Measurements from ENCODE around the gene ANAPC2. TPM values are rescaled to one million over a fixed set of nuclear protein-coding genes. Genes with fewer than 3 reads are reported as not detected.

The ANAPC2 gene
- total and polyA plus RNA-seq, 2 of the 4 experiments (the other 2 are of a cell fraction) = 9.3 to 29.5 TPM

DNA sequence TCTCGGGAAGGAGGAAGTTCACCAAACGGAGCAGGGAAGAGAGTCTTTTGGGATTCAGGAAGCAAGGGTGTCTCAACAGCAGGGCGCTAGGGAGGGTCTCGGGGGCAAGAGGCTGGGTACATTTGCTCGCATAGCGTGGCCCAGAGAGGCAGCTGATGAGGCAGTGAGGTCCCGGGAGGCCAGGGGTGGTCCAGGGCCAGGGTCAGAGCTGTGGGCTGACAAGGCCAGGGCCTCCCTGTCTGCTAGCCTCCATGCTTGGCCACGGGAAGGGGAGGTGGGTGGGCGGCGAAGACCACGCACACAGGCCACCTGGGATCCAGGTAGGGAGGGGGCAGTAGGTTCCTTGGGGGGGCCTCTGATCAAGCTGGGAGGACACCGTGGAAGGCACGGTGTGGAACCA lies 23.2 kb upstream of the ANAPC2 start:
- no peak for ATAC-seq (ENCODE audit: low read depth)
- dilution Hi-C loops (cut with HindIII; ENCODE audit: low sequenced_read_pairs, unreplicated experiment) = no loop called here

More for the DNA sequence above, 23.2 kb upstream of the ANAPC2 start:
- Histone ChIP-seq H4K20me1 (ENCODE audit: insufficient read depth, low read length) (no peaks in the 10 kb centered on the region), H3K27me3 (ENCODE audit: control insufficient read depth, insufficient read depth, low read length) (no peaks in the 10 kb centered on the region), H3K4ac (ENCODE audit: low read depth, low read length) (no peak overlapping the region), H2BK120ac (ENCODE audit: low read depth, low read length) (no peak overlapping the region), H2AK5ac (ENCODE audit: low read depth, low read length) (no peak overlapping the region), H3K9me1 (ENCODE audit: insufficient read depth, low read length) (no peaks in the 10 kb centered on the region), H2AFZ (replicated peaks; ENCODE audit: low read length, poor library complexity) (no peak overlapping the region), H3K4me3 (ENCODE audit: insufficient read depth, low read depth, low read length) (no peak overlapping the region), H3K9me3 (ENCODE audit: control insufficient read depth, insufficient read depth, low read length) (no peaks in the 10 kb centered on the region), H3K18ac (ENCODE audit: low read depth, low read length) (no peak overlapping the region), H3K14ac (replicated peaks; ENCODE audit: low read depth, low read length) (no peak overlapping the region), H2BK15ac (ENCODE audit: low read depth, low read length) (no peak overlapping the region), H3K56ac (ENCODE audit: extremely low read depth, insufficient read depth, low read length) (no peak overlapping the region), H2BK5ac (ENCODE audit: low read depth, low read length, poor library complexity, severe bottlenecking) (no peak overlapping the region), H3K9ac (ENCODE audit: low read depth, low read length) (no peak overlapping the region), H4K8ac (ENCODE audit: low read depth in 2 of 2, low read length in 2 of 2) (no peak overlapping the region), H3K23ac (ENCODE audit: low read depth, low read length) (no peak overlapping the region), H2BK20ac (ENCODE audit: low read depth, low read length) (no peak overlapping the region), H3K79me1 (ENCODE audit: low read depth in 1 of 2, low read length in 2 of 2) (peaks cover 14% of the 10 kb centered on the region in 2 experiments), H3K27ac (ENCODE audit: insufficient read depth, low read length) (no peak overlapping the region), H2AK9ac (replicated peaks; ENCODE audit: low read depth, low read length, poor library complexity) (no peak overlapping the region), H3K4me2 (ENCODE audit: low read depth, low read length) (no peak overlapping the region), H3K4me1 (ENCODE audit: control insufficient read depth, insufficient read depth, low read length) (peaks cover 2% of the 10 kb centered on the region; the same call in 1 of the 2 replicates), H4K5ac (ENCODE audit: low read depth, low read length) (no peak overlapping the region), H4K91ac (ENCODE audit: insufficient read depth, low read depth, low read length) (no peak overlapping the region), H3K36me3 (ENCODE audit: control insufficient read depth, insufficient read depth, low read length) (peaks cover 22% of the 10 kb centered on the region)
- BruUV-seq (replicated peaks) = no TSS peak
- 89% methylated on average over 9 of the region's 13 CpGs; no CpG with 5 or more reads in 1 of the 2 experiments for WGBS, 2 experiments (ENCODE audit: extremely low coverage in 2 of 2, insufficient read length in 1 of 2)
- POLR2A ChIA-PET (ENCODE audit: unreplicated experiment) = no interaction called here
- in situ Hi-C loops (cut with MboI; ENCODE audit: low sequenced_read_pairs) (no loop called here), intact Hi-C loops (cut with micrococcal nuclease) (no loop called here)
- CTCF ChIA-PET = no interaction called here
- DNase-seq = no peak
- TF ChIP-seq BHLHE40 (IDR thresholded peaks at IDR 0.05; ENCODE audit: low read depth, low read length) = no peak
- TF ChIP-seq POLR2A (IDR thresholded peaks at IDR 0.05; ENCODE audit: low read depth, low read length) = no peak
- TF ChIP-seq, protein P1, sequence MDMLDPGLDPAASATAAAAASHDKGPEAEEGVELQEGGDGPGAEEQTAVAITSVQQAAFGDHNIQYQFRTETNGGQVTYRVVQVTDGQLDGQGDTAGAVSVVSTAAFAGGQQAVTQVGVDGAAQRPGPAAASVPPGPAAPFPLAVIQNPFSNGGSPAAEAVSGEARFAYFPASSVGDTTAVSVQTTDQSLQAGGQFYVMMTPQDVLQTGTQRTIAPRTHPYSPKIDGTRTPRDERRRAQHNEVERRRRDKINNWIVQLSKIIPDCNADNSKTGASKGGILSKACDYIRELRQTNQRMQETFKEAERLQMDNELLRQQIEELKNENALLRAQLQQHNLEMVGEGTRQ (IDR thresholded peaks at IDR 0.05; ENCODE audit: low read depth, low read length) = no peak
- TF ChIP-seq CHD1 (IDR thresholded peaks at IDR 0.05; ENCODE audit: low read depth, low read length) = no peak
- TF ChIP-seq NFE2L2 (IDR thresholded peaks at IDR 0.05; ENCODE audit: low read depth, low read length) = no peak
- no peak for TF ChIP-seq MAFK (IDR thresholded peaks at IDR 0.05; ENCODE audit: low read depth, low read length)
- no peak for TF ChIP-seq RCOR1 (IDR thresholded peaks at IDR 0.05; ENCODE audit: insufficient replicate concordance, low read length)
- TF ChIP-seq ELK1 (IDR thresholded peaks at IDR 0.05; ENCODE audit: borderline replicate concordance, low read depth, low read length) = no peak
- no peak for TF ChIP-seq MXI1 (IDR thresholded peaks at IDR 0.05; ENCODE audit: borderline replicate concordance, low read depth, low read length)
- TF ChIP-seq, protein P2, sequence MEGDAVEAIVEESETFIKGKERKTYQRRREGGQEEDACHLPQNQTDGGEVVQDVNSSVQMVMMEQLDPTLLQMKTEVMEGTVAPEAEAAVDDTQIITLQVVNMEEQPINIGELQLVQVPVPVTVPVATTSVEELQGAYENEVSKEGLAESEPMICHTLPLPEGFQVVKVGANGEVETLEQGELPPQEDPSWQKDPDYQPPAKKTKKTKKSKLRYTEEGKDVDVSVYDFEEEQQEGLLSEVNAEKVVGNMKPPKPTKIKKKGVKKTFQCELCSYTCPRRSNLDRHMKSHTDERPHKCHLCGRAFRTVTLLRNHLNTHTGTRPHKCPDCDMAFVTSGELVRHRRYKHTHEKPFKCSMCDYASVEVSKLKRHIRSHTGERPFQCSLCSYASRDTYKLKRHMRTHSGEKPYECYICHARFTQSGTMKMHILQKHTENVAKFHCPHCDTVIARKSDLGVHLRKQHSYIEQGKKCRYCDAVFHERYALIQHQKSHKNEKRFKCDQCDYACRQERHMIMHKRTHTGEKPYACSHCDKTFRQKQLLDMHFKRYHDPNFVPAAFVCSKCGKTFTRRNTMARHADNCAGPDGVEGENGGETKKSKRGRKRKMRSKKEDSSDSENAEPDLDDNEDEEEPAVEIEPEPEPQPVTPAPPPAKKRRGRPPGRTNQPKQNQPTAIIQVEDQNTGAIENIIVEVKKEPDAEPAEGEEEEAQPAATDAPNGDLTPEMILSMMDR (conservative IDR thresholded peaks at IDR 0.05; ENCODE audit: low read depth, low read length) = no peak
- no peak for TF ChIP-seq SMC3 (IDR thresholded peaks at IDR 0.05; ENCODE audit: low read depth, low read length)
- no peak for TF ChIP-seq MAZ (IDR thresholded peaks at IDR 0.05; ENCODE audit: borderline replicate concordance, low read depth, low read length)
- TF ChIP-seq RFX5 (IDR thresholded peaks at IDR 0.05; ENCODE audit: low read depth, low read length) = no peak
- TF ChIP-seq RAD21 (IDR thresholded peaks at IDR 0.05; ENCODE audit: low read length) = no peak
- no peak for TF ChIP-seq FOS (IDR thresholded peaks at IDR 0.05; ENCODE audit: low read depth, low read length)
- TF ChIP-seq CEBPB (IDR thresholded peaks at IDR 0.05; ENCODE audit: low read depth, low read length) = no peak
